A673 (cell line): ENCODE results near the gene NAALADL2. TPM values are rescaled to one million over a fixed set of nuclear protein-coding genes. Genes with fewer than 3 reads are reported as not detected.

Experiments
- BruUV-seq: library from RNA; stranded (reverse); fragments of 400-500 nt; replicated peaks from 2 replicates; lab custom pipeline; 2021; lab: Mats Ljungman, UMichigan
- CTCF ChIA-PET: fragments of 300-600 bp; sonication (Branson Sonifier 250); formaldehyde crosslinking; loops from one replicate; lab custom pipeline; 2022; ENCODE audit warnings: antibody characterized with exemption; lab: Charles Lee
- POLR2A ChIA-PET: fragments of 300-600 bp; sonication (Branson Sonifier 250); formaldehyde crosslinking; loops from one replicate; lab custom pipeline; 2022; ENCODE audit warnings: antibody characterized with exemption; ENCODE audit not compliant: low non-redundant PET; lab: Charles Lee
- DNase-seq: peaks from one replicate; pipeline ENCODE4 v3.0.0-alpha.2; 2015; ENCODE audit warnings: low spot score
- H3K27ac ChIP-seq: fragments of 200-600 bp; sonication (generic); 2 replicates; pipeline ENCODE4 v1.5.1; 2016; ENCODE audit warnings: mixed run types, low read depth, mild to moderate bottlenecking, mixed read lengths, antibody characterized with exemption, low read length; ENCODE audit not compliant: poor library complexity, severe bottlenecking
- H3K27me3 ChIP-seq: fragments of 200-600 bp; sonication (generic); replicated peaks from 2 replicates; pipeline ENCODE4 v1.6.1; 2017; ENCODE audit warnings: mixed run types, low read depth, mild to moderate bottlenecking, mixed read lengths, antibody characterized with exemption, low read length; ENCODE audit not compliant: insufficient read depth, poor library complexity
- H3K36me3 ChIP-seq: fragments of 200-600 bp; sonication (generic); 2 replicates; pipeline ENCODE4 v1.6.1; 2016; ENCODE audit warnings: mixed run types, mild to moderate bottlenecking, mixed read lengths, antibody characterized with exemption, low read length; ENCODE audit not compliant: insufficient read depth, poor library complexity, severe bottlenecking
- H3K4me1 ChIP-seq: fragments of 200-600 bp; sonication (generic); 2 replicates; pipeline ENCODE4 v1.6.1; 2017; ENCODE audit warnings: mixed run types, mild to moderate bottlenecking, mixed read lengths, antibody characterized with exemption, low read length; ENCODE audit not compliant: insufficient read depth, poor library complexity, severe bottlenecking
- H3K4me3 ChIP-seq: fragments of 200-600 bp; sonication (generic); 2 replicates; pipeline ENCODE4 v1.5.1; 2016; ENCODE audit warnings: low read depth, mixed run types, mild to moderate bottlenecking, mixed read lengths, low read length; ENCODE audit not compliant: poor library complexity, severe bottlenecking
- H3K9me3 ChIP-seq: fragments of 200-600 bp; sonication (generic); 2 replicates; pipeline ENCODE4 v1.6.1; 2016; ENCODE audit warnings: mixed run types, low read depth, mild to moderate bottlenecking, mixed read lengths, antibody characterized with exemption, low read length; ENCODE audit not compliant: poor library complexity, severe bottlenecking
- CTCF ChIP-seq: fragments of 300-800, 200-600 bp; sonication (generic); conservative IDR thresholded peaks from 2 replicates; pipeline ENCODE4 v1.5.1; 2017; ENCODE audit warnings: low read depth, mild to moderate bottlenecking, antibody characterized with exemption, low read length, moderate library complexity, mixed read lengths
- EZH2 ChIP-seq: fragments of 200-600 bp; sonication (generic); IDR thresholded peaks from 2 replicates; pipeline ENCODE4 v1.6.1; 2017; ENCODE audit warnings: borderline replicate concordance, low read depth, mild to moderate bottlenecking, mixed read lengths, antibody characterized with exemption, low read length; ENCODE audit not compliant: poor library complexity, severe bottlenecking
- intact Hi-C: fragments of 100-400 bp; cut with micrococcal nuclease; formaldehyde crosslinking; loops from one replicate; pipeline ENCODE4 v1.10.0; 2022; ENCODE audit not compliant: unreplicated experiment
- total RNA-seq: library from RNA; stranded (reverse); gene quantifications from 2 replicates; pipeline ENCODE4 v1.2.3, GENCODE V29; 2021

NAALADL2 gene
- total RNA-seq, 1 experiment from 2014 or later, result 0.64 TPM

DNA sequence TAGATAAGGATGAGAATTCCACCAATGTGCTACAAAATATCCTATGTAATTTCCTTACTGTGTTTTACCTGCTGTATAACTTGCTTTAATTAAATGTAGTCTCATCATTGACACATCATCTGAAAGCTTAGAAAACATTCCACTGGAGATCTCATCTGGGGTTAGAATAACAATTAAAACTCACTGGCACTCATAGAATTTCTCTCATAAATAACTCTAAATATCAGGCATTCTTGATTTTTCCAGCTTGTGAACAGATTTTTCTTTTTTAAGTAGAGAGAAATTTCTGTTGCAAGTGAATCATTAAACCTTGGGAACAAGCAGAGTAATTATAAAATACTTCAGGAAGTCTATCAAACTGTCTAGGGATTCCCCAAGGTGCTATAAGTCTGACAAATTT, 843.8 kb downstream of the NAALADL2 start:
- BruUV-seq, result no TSS peak
- no peaks in the 10 kb centered on the region for H3K4me1 ChIP-seq
- DNase-seq, result no peak
- ChIA-PET CTCF (no interaction called here), POLR2A (no interaction called here)
- H3K27me3 ChIP-seq, result no peaks in the 10 kb centered on the region
- intact Hi-C loops, result no loop called here
- no peak overlapping the region for H3K27ac ChIP-seq
- TF ChIP-seq CTCF (no peak), EZH2 (no peak)
- H3K4me3 ChIP-seq, result no peak overlapping the region
- H3K9me3 ChIP-seq, result no peaks in the 10 kb centered on the region
- no peaks in the 10 kb centered on the region for H3K36me3 ChIP-seq

DNA sequence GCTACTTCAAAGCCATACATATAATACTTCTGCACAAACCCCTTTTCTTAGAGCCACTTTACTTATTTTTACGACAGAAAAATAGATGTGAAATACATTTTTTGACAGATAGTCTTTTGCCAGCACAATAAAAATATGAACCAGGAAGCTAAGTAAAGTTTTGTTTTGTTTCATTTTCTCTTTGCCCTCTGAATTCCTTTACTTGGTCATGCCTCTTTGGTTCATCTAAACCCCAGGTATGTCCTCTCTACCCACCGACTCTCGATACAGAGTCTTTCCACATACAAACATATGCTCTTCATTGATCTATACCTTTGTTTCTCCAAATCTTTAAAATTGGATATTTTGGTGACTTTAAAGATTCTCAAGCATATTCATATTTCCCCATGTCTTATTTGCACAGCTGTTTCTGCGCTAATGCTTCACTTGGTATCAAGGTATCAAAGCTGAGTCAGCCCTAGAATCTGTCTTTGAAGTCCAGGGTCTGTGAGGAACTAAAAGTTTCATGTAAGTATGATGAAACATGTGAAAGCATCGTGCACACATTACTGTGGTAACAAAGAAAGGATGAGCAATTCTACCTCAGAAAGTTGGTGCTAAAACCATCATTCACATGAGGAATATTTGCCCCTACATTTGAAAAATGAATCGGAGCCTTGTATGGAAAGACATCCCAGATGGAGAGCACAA, 845.4 kb downstream of the NAALADL2 start:
- H3K4me3 ChIP-seq, result no peak overlapping the region
- no peaks in the 10 kb centered on the region for H3K27me3 ChIP-seq
- H3K4me1 ChIP-seq, result no peaks in the 10 kb centered on the region
- CTCF ChIA-PET, result no interaction called here
- intact Hi-C loops, result no loop called here
- no peaks in the 10 kb centered on the region for H3K36me3 ChIP-seq
- TF ChIP-seq EZH2 (no peak), CTCF (no peak)
- DNase-seq, result no peak
- no peak overlapping the region for H3K27ac ChIP-seq
- POLR2A ChIA-PET, result no interaction called here
- no peaks in the 10 kb centered on the region for H3K9me3 ChIP-seq
- BruUV-seq, result no TSS peak

GRCh38 chr3:175713268-175713667, 854.1 kb downstream of the NAALADL2 start:
- TF ChIP-seq CTCF (no peak), EZH2 (no peak)
- Histone ChIP-seq H3K27me3 (no peaks in the 10 kb centered on the region), H3K4me1 (no peaks in the 10 kb centered on the region), H3K4me3 (no peak overlapping the region), H3K27ac (no peak overlapping the region), H3K36me3 (no peaks in the 10 kb centered on the region), H3K9me3 (no peaks in the 10 kb centered on the region)
- intact Hi-C loops, result no loop called here
- ChIA-PET CTCF (no interaction called here), POLR2A (no interaction called here)
- DNase-seq, result no peak
- no TSS peak for BruUV-seq
